ENCODE results near the gene ADAMTSL5.

The ADAMTSL5 gene

DNA sequence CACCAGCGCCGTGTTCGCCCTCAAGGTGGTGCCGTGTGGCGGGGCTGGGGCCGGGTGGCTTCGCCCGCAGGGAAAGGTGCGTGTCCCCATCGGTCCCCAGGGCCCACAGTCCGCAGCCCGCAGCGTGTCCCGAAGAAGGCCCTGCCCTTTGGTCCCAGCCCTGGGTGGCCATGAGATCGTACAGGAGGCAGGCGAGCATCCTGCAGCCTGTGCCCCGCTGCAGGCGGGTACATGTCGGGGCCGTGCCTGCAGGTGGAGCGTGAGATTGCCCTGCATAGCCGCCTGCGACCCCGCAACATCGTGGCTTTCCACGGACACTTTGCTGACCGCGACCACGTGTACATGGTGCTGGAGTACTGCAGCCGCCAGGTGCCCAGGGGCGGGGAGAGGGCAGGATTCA lies 12.5 kb upstream of the ADAMTSL5 start:
- no peaks in the 10 kb centered on the region for H3K36me3 ChIP-seq (ENCODE audit: low read length)
- H3K79me2 ChIP-seq (ENCODE audit: insufficient read depth, low read length) = no peaks in the 10 kb centered on the region
- H3K4me3 ChIP-seq (ENCODE audit: insufficient read depth, low read length, poor library complexity, severe bottlenecking) = no peak overlapping the region
- H2AFZ ChIP-seq (ENCODE audit: low read depth, low read length, severe bottlenecking) = no peak overlapping the region
- H3K4me2 ChIP-seq (ENCODE audit: low read depth, low read length, poor library complexity, severe bottlenecking) = no peak overlapping the region
- H3K9me2 ChIP-seq (replicated peaks; ENCODE audit: insufficient read depth, low read length) = no peaks in the 10 kb centered on the region
- no peaks in the 10 kb centered on the region for H4K20me1 ChIP-seq (ENCODE audit: low read depth, low read length)
- TF ChIP-seq CTCF (IDR thresholded peaks at IDR 0.05; ENCODE audit: insufficient read depth, low read length, poor library complexity, severe bottlenecking) (no peak), EZH2phosphoT487 (conservative IDR thresholded peaks at IDR 0.05; ENCODE audit: low read length) (no peak)
- H3K9me3 ChIP-seq (ENCODE audit: insufficient read depth, low read length) = no peaks in the 10 kb centered on the region
- H3K27me3 ChIP-seq (ENCODE audit: low read length) = no peaks in the 10 kb centered on the region
- no peak overlapping the region for H3K27ac ChIP-seq (ENCODE audit: low read depth, low read length)
- no peak overlapping the region for H3K9ac ChIP-seq (ENCODE audit: low read length)
- H3F3A ChIP-seq (ENCODE audit: insufficient read depth) = no peaks in the 10 kb centered on the region

DNA sequence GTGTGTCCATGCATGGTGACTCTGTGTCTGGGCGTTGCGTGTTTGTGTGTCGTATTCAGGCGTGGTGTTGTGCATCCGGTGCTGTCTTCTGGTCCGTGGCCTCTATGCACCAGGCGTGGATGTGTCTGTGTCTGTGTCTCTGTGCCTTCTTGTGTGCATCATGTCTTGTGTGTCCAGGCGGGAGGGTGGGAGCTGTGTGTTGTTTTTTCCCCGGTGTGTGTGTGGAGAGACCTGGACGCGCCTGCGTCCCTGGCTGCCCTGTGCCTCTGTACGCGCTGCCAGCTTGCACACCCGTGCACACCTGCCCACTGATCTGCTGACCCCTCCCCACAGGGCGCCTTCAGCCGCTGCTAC lies 12.1 kb upstream of the ADAMTSL5 start:
- TF ChIP-seq EZH2phosphoT487 (conservative IDR thresholded peaks at IDR 0.05; ENCODE audit: low read length) = no peak
- TF ChIP-seq CTCF (IDR thresholded peaks at IDR 0.05; ENCODE audit: insufficient read depth, low read length, poor library complexity, severe bottlenecking) = no peak
- Histone ChIP-seq H3K36me3 (ENCODE audit: low read length) (no peaks in the 10 kb centered on the region), H3K4me3 (ENCODE audit: insufficient read depth, low read length, poor library complexity, severe bottlenecking) (no peak overlapping the region), H2AFZ (ENCODE audit: low read depth, low read length, severe bottlenecking) (no peak overlapping the region), H3K79me2 (ENCODE audit: insufficient read depth, low read length) (no peaks in the 10 kb centered on the region), H3K9ac (ENCODE audit: low read length) (no peak overlapping the region), H3K4me2 (ENCODE audit: low read depth, low read length, poor library complexity, severe bottlenecking) (no peak overlapping the region), H3K27ac (ENCODE audit: low read depth, low read length) (no peak overlapping the region), H3K27me3 (ENCODE audit: low read length) (no peaks in the 10 kb centered on the region), H3F3A (ENCODE audit: insufficient read depth) (no peaks in the 10 kb centered on the region), H3K9me3 (ENCODE audit: insufficient read depth, low read length) (no peaks in the 10 kb centered on the region), H3K9me2 (replicated peaks; ENCODE audit: insufficient read depth, low read length) (no peaks in the 10 kb centered on the region), H4K20me1 (ENCODE audit: low read depth, low read length) (no peaks in the 10 kb centered on the region)

GRCh38 chr19:1524287-1524971 lies 11.6 kb upstream of the ADAMTSL5 start:
- Histone ChIP-seq H3K9ac (ENCODE audit: low read length) (no peak overlapping the region), H3K9me2 (replicated peaks; ENCODE audit: insufficient read depth, low read length) (no peaks in the 10 kb centered on the region), H3K4me2 (ENCODE audit: low read depth, low read length, poor library complexity, severe bottlenecking) (no peak overlapping the region), H3K9me3 (ENCODE audit: insufficient read depth, low read length) (no peaks in the 10 kb centered on the region), H2AFZ (ENCODE audit: low read depth, low read length, severe bottlenecking) (no peak overlapping the region), H3F3A (ENCODE audit: insufficient read depth) (no peaks in the 10 kb centered on the region), H3K79me2 (ENCODE audit: insufficient read depth, low read length) (no peaks in the 10 kb centered on the region), H3K36me3 (ENCODE audit: low read length) (no peaks in the 10 kb centered on the region), H3K4me3 (ENCODE audit: insufficient read depth, low read length, poor library complexity, severe bottlenecking) (no peak overlapping the region), H4K20me1 (ENCODE audit: low read depth, low read length) (no peaks in the 10 kb centered on the region), H3K27ac (ENCODE audit: low read depth, low read length) (no peak overlapping the region), H3K27me3 (ENCODE audit: low read length) (no peaks in the 10 kb centered on the region)
- TF ChIP-seq EZH2phosphoT487 (conservative IDR thresholded peaks at IDR 0.05; ENCODE audit: low read length) (no peak), CTCF (IDR thresholded peaks at IDR 0.05; ENCODE audit: insufficient read depth, low read length, poor library complexity, severe bottlenecking) (no peak)

All from SU-DHL-6 (cell line).